BLaER1 treated with 17β-estradiol and CSF1 and Interleukin-3, amounts not matched to agents 10 nM and 100 nM (cell line): ENCODE data around the gene ERGIC1.

Experiments used
- H3K27ac ChIP-seq, 11 experiments: shearing (Covaris generic); formaldehyde crosslinking; 2 replicates each; pipeline ENCODE4 v1.8.1; 2022
- H3K27me3 ChIP-seq, 11 experiments: shearing (Covaris generic); formaldehyde crosslinking; 2 replicates each; pipeline ENCODE4 v1.8.1; 2022
- H3K36me3 ChIP-seq, 11 experiments: shearing (Covaris generic); formaldehyde crosslinking; 2 replicates each; pipeline ENCODE4 v1.8.1; 2022
- H3K4me1 ChIP-seq, 10 experiments: shearing (Covaris generic); formaldehyde crosslinking; 2 replicates each; pipeline ENCODE4 v1.8.1; 2022
- H3K4me2 ChIP-seq, 11 experiments: shearing (Covaris generic); formaldehyde crosslinking; 2 replicates each; pipeline ENCODE4 v1.8.1; 2022
- H3K4me3 ChIP-seq, 10 experiments: shearing (Covaris generic); formaldehyde crosslinking; 2 replicates each; pipeline ENCODE4 v1.8.1; 2022
- H3K9ac ChIP-seq, 11 experiments: shearing (Covaris generic); formaldehyde crosslinking; 2 replicates each; pipeline ENCODE4 v1.8.1; 2022
- H3K9me3 ChIP-seq, 11 experiments: shearing (Covaris generic); formaldehyde crosslinking; replicated peaks in 1 of 11; 2 replicates each; pipeline ENCODE4 v1.8.1; 2022
- H4K20me1 ChIP-seq, 11 experiments: shearing (Covaris generic); formaldehyde crosslinking; 2 replicates each; pipeline ENCODE4 v1.8.1; 2022
- Cebpa-rat ChIP-seq, 11 experiments: shearing (Covaris generic); IDR thresholded peaks; 2 replicates each; pipeline ENCODE4 v1.8.1; 2022

The ERGIC1 gene

DNA sequence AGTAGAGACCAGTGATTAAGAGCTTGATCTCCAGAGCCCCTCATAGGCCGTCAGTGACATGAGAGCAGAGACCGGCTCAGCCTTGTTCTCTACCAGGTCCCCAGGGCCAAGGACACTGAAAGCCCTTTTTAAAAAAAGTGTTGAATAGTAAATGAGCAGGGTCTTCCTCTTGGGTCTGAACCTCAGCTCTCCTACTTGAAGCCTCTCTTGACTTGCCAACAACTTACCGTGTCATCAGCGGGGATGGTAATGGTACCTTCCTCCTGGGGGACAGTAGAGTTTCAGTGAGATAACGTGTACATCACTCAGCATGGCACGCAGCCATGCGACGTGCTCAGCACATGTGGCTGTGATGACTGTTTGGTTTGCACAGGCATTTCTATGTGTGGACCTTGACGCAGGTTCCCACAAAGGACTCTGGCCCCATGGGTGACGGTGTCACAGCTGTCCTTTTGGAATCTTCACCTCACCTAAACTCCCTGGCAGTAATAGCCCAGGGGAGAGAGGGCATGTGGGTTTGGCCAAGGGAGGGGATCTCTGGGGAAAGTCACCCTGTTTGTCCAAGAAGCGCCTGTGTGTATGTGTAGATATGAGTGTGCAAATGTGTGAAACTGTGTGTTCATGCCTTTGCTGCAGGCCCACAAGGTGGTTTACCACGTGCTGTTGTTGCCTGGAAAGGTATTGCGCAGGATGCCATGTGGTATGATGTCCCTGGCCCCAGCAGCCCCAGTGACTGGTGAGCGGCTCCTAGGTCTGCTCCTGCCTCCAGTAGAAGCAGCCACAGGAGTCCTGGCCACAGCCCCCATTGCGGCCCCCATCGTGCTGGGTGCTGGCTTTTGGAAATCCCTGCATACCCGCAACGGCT is 18.7 kb downstream of the ERGIC1 start:
- Histone ChIP-seq H3K4me3 (no peak overlapping the region; a peak in 1 of 20 replicates), H3K27ac (peak overlapping the region in 10 of 11 experiments; percentile 37 to 91 (median 75); a peak in 20 of 22 replicates), H3K4me2 (peak overlapping the region; percentile 77 to 100 (median 92)), H4K20me1 (peaks cover 0 to 37% (median 0%) of the 10 kb centered on the region in 11 experiments; a peak in 9 of 22 replicates), H3K9me3 (no peaks in the 10 kb centered on the region), H3K9ac (peak overlapping the region in 10 of 11 experiments; percentile 39 to 77 (median 60); a peak in 19 of 22 replicates), H3K36me3 (peaks cover 5 to 50% (median 19%) of the 10 kb centered on the region in 11 experiments; a peak in 17 of 22 replicates), H3K27me3 (no peaks in the 10 kb centered on the region), H3K4me1 (peaks cover 74 to 97% (median 94%) of the 10 kb centered on the region in 10 experiments)
- TF ChIP-seq Cebpa-rat (IDR thresholded peaks at IDR 0.05) = no peak

- TF ChIP-seq Cebpa-rat (IDR thresholded peaks at IDR 0.05) = no peak
- peak overlapping the region; percentile 13 to 77 (median 59); a peak in 19 of 22 replicates for H3K9ac ChIP-seq
- peak overlapping the region in 10 of 11 experiments; percentile 37 to 91 (median 75); a peak in 20 of 22 replicates for H3K27ac ChIP-seq
- H3K4me3 ChIP-seq = no peak overlapping the region
- H3K9me3 ChIP-seq = no peaks in the 10 kb centered on the region
- H3K36me3 ChIP-seq = peaks cover 5 to 57% (median 25%) of the 10 kb centered on the region in 11 experiments; a peak in 18 of 22 replicates
- peaks cover 0 to 44% (median 7%) of the 10 kb centered on the region in 11 experiments; a peak in 14 of 22 replicates for H4K20me1 ChIP-seq
- no peaks in the 10 kb centered on the region for H3K27me3 ChIP-seq
- H3K4me1 ChIP-seq = peaks cover 66 to 97% (median 94%) of the 10 kb centered on the region in 10 experiments
- peak overlapping the region; percentile 77 to 100 (median 92) for H3K4me2 ChIP-seq
These were observed 19.4 kb downstream of the ERGIC1 start for GRCh38 chr5:172853355-172853975.

GRCh38 chr5:172854451-172854871 is 20.4 kb downstream of the ERGIC1 start:
- H3K4me3 ChIP-seq = no peak overlapping the region
- H3K9ac ChIP-seq = peak overlapping the region in 4 of 11 experiments; percentile 8 to 76 (median 34); a peak in 3 of 22 replicates
- H3K36me3 ChIP-seq = peaks cover 5 to 67% (median 33%) of the 10 kb centered on the region in 11 experiments; a peak in 18 of 22 replicates
- H3K27me3 ChIP-seq = no peaks in the 10 kb centered on the region
- no peaks in the 10 kb centered on the region for H3K9me3 ChIP-seq
- no peak for TF ChIP-seq Cebpa-rat (IDR thresholded peaks at IDR 0.05)
- H4K20me1 ChIP-seq = peaks cover 7 to 54% (median 15%) of the 10 kb centered on the region in 11 experiments; a peak in 15 of 22 replicates
- peaks cover 56 to 97% (median 94%) of the 10 kb centered on the region in 10 experiments for H3K4me1 ChIP-seq
- H3K4me2 ChIP-seq = peak overlapping the region; percentile 44 to 100 (median 92); a peak in 21 of 22 replicates
- peak overlapping the region in 8 of 11 experiments; percentile 67 to 91 (median 80); a peak in 16 of 22 replicates for H3K27ac ChIP-seq

DNA sequence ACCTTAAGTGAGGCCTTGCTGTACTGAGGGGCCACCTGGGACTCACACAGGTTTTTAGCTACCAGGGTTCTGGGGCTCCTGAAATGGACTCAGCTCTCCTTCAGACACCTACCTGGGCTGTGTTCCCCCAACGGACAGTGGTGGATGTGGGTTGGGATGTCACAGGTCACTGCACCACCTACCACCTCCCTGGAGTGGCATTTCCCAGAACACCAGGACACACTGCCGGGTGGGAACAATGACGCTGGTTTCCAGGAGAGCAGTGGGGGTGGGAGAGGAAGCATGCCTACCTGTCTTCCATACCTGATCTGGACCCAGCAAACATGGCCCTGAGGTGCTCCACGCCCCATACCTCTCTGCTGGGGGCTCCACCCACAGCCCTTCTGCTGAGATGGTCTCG is 20.9 kb downstream of the ERGIC1 start:
- peaks cover 11 to 59% (median 20%) of the 10 kb centered on the region in 11 experiments; a peak in 18 of 22 replicates for H4K20me1 ChIP-seq
- H3K4me1 ChIP-seq = peaks cover 52 to 97% (median 94%) of the 10 kb centered on the region in 10 experiments
- H3K27ac ChIP-seq = peak overlapping the region in 9 of 11 experiments; percentile 10 to 91 (median 76); a peak in 16 of 22 replicates
- H3K9me3 ChIP-seq = no peaks in the 10 kb centered on the region
- TF ChIP-seq Cebpa-rat (IDR thresholded peaks at IDR 0.05) = no peak
- H3K4me2 ChIP-seq = peak overlapping the region in 8 of 11 experiments; percentile 8 to 100 (median 92); a peak in 16 of 22 replicates
- no peak overlapping the region for H3K4me3 ChIP-seq
- no peaks in the 10 kb centered on the region for H3K27me3 ChIP-seq
- H3K9ac ChIP-seq = peak overlapping the region in 4 of 11 experiments; percentile 8 to 76 (median 34); a peak in 2 of 22 replicates
- H3K36me3 ChIP-seq = peaks cover 5 to 69% (median 33%) of the 10 kb centered on the region in 11 experiments; a peak in 18 of 22 replicates

DNA sequence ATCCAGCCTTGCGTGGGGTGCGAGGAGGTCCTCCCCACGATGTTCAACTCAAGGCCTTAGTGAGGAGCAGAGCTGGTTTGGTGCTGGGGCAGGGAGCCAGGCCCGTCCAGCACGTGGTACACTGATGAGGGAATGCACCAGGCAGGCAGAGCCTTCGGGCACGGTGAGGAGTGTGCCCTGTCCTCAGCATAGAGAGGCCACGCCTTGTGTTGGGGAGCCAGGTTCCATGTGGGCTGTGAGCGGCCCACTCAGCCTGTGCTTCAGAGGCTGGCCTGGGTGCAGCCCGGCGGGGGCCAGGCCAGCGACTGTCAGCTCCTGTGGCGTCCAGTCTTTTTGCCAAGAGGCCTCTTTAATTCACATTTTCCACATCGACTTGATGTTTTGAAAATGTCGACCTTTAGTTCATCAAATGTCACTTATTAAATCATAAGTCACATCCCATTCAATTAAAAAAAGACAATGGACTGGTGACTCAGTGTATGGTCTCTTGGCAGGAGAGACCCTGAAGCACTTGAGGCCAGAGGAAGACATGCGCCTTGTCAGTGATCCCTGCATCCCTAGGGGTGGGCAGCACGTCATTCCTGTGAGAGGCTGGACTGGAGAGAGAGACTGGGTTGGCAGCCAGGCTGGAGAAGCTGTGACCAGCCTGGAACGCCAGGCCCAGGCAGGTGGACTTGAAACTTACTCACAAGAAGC is 21.7 kb downstream of the ERGIC1 start:
- no peaks in the 10 kb centered on the region for H3K9me3 ChIP-seq
- peaks cover 19 to 67% (median 28%) of the 10 kb centered on the region in 11 experiments; a peak in 19 of 22 replicates for H4K20me1 ChIP-seq
- H3K27ac ChIP-seq = peak overlapping the region in 8 of 11 experiments; percentile 10 to 91 (median 80); a peak in 12 of 22 replicates

GRCh38 chr5:172856336-172856735 is 22.3 kb downstream of the ERGIC1 start:
- H3K9ac ChIP-seq = peak overlapping the region in 3 of 11 experiments; percentile 5 to 76 (median 11); a peak in 2 of 22 replicates
- no peak overlapping the region for H3K4me3 ChIP-seq
- H4K20me1 ChIP-seq = peaks cover 20 to 73% (median 32%) of the 10 kb centered on the region in 11 experiments; a peak in 19 of 22 replicates
- TF ChIP-seq Cebpa-rat (IDR thresholded peaks at IDR 0.05) = no peak
- peak overlapping the region in 6 of 11 experiments; percentile 15 to 91 (median 86); a peak in 9 of 22 replicates for H3K27ac ChIP-seq
- no peaks in the 10 kb centered on the region for H3K27me3 ChIP-seq
- H3K4me1 ChIP-seq = peaks cover 52 to 98% (median 95%) of the 10 kb centered on the region in 10 experiments
- H3K9me3 ChIP-seq = no peaks in the 10 kb centered on the region
- H3K36me3 ChIP-seq = peaks cover 5 to 80% (median 37%) of the 10 kb centered on the region in 11 experiments; a peak in 18 of 22 replicates
- H3K4me2 ChIP-seq = peak overlapping the region in 3 of 11 experiments; percentile 5 to 93 (median 16); a peak in 4 of 22 replicates

More for the DNA sequence above, 21.7 kb downstream of the ERGIC1 start:
- H3K27me3 ChIP-seq = no peaks in the 10 kb centered on the region
- H3K4me3 ChIP-seq = no peak overlapping the region
- H3K4me1 ChIP-seq = peaks cover 52 to 98% (median 95%) of the 10 kb centered on the region in 10 experiments
- TF ChIP-seq Cebpa-rat (IDR thresholded peaks at IDR 0.05) = no peak
- peak overlapping the region in 4 of 11 experiments; percentile 8 to 94 (median 52); a peak in 8 of 22 replicates for H3K4me2 ChIP-seq
- peaks cover 5 to 74% (median 33%) of the 10 kb centered on the region in 11 experiments; a peak in 18 of 22 replicates for H3K36me3 ChIP-seq
- H3K9ac ChIP-seq = peak overlapping the region in 4 of 11 experiments; percentile 8 to 76 (median 16); a peak in 3 of 22 replicates

GRCh38 chr5:172857982-172858381 is 23.9 kb downstream of the ERGIC1 start:
- H3K9me3 ChIP-seq = no peaks in the 10 kb centered on the region
- H3K36me3 ChIP-seq = peaks cover 5 to 92% (median 37%) of the 10 kb centered on the region in 11 experiments; a peak in 18 of 22 replicates
- H3K4me3 ChIP-seq = no peak overlapping the region
- H4K20me1 ChIP-seq = peaks cover 20 to 85% (median 32%) of the 10 kb centered on the region in 11 experiments; a peak in 19 of 22 replicates
- peaks cover 52 to 98% (median 95%) of the 10 kb centered on the region in 10 experiments for H3K4me1 ChIP-seq
- peak overlapping the region in 7 of 11 experiments; percentile 37 to 72 (median 56); a peak in 9 of 22 replicates for H3K4me2 ChIP-seq
- H3K27ac ChIP-seq = peak overlapping the region in 7 of 11 experiments; percentile 11 to 53 (median 34); a peak in 9 of 22 replicates
- no peak for TF ChIP-seq Cebpa-rat (IDR thresholded peaks at IDR 0.05)
- H3K9ac ChIP-seq = peak overlapping the region in 5 of 11 experiments; percentile 6 to 64 (median 40); a peak in 8 of 22 replicates
- H3K27me3 ChIP-seq = no peaks in the 10 kb centered on the region
